NCI-H1048 (cell line): ENCODE measurements around the gene HSPG2.
"Not testable (repeated sequence)": the region's sequence is repeated elsewhere in the genome, so short reads cannot be mapped to it uniquely, and the experiment has no call there.

Source experiments
- DNase-seq: peaks from one replicate; lab custom pipeline; 2025; lab: John Stamatoyannopoulos, UW

Gene HSPG2

GRCh38 chr1:21937034-21937371 is at the start of gene HSPG2:
Gene HSPG2 (minus strand): TSS chr1:21937310. CDS start chr1:21937217, 93 bp downstream.
- no peak for DNase-seq

DNA sequence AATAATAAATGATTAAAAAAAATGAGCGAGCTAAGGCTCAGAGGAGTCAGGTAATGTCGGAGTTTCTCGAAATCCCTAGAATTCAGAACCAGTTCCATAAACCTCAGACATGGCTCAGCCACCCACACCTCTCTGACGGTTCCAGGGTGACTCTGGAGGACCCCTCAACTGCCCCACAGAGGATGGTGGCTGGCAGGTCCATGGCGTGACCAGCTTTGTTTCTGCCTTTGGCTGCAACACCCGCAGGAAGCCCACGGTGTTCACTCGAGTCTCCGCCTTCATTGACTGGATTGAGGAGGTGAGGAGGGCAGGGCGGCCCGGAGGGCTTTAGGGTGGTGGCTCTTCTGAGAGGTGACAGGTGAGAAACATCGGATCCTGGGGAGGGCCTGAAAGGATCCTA is 49.3 kb upstream of the HSPG2 start:
- DNase-seq = not testable (repeated sequence)

DNA sequence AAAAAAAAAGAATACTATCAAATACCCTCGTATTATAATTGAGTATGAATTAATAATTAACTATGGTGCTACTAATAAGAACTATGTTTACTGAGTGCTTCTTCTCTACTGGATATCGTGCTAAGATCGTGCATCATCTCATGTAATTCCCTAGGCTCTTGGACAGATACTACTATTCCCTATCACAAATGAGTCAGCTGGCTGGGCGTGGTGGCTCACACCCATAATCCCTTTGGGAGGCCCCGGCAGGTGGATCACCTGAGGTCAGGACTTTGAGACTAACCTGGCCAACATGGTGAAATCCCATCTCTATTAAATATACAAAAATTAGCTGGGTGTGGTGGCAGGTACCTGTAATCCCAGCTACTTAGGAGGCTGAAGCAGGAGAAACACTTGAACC is 48.8 kb upstream of the HSPG2 start:
- not testable (repeated sequence) for DNase-seq

- not testable (repeated sequence) for DNase-seq
Observed at GRCh38 chr1:21983539-21983938, 46.4 kb upstream of the HSPG2 start.

DNA sequence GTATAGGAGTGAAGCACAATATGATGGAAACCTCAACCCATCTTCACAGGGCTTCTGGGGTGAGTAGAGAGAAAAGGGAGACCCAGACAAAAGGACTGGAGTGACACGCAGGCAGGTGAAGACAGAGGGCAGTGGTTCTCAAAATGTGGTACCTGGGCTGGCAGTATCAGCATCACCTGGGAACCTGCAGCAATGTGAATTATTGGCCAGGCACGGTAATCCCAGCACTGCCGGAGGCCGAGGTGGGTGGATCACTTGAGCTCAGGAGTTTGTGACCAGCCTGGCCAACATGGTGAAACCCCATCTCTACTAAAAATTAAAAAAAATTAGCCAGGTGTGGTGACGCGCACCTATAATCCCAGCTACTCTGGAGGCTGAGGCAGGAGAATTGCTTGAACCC is 45.0 kb upstream of the HSPG2 start:
- DNase-seq = not testable (repeated sequence)

GRCh38 chr1:21981253-21981652 is 44.1 kb upstream of the HSPG2 start:
- not testable (repeated sequence) for DNase-seq

GRCh38 chr1:21980515-21981220 is 43.6 kb upstream of the HSPG2 start:
- DNase-seq = not testable (repeated sequence)

DNA sequence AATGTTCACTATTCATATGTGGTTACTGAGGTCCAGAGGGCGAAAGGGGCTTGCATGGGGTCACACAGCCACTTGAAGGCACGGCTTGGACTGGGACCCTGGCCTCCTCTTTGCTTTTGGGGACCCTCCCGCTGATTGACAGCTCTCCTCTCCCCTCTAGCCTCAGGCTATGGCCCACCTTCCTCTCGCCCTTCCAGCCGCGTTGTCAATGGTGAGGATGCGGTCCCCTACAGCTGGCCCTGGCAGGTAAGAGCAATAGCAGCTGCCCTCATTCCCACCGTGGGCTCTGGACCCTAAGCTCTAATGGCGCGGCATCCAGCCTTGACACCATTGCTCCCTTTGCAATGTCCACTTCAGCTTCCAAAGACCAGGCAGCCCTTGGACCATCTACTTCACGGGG is 41.1 kb upstream of the HSPG2 start:
- DNase-seq = not testable (repeated sequence)

DNA sequence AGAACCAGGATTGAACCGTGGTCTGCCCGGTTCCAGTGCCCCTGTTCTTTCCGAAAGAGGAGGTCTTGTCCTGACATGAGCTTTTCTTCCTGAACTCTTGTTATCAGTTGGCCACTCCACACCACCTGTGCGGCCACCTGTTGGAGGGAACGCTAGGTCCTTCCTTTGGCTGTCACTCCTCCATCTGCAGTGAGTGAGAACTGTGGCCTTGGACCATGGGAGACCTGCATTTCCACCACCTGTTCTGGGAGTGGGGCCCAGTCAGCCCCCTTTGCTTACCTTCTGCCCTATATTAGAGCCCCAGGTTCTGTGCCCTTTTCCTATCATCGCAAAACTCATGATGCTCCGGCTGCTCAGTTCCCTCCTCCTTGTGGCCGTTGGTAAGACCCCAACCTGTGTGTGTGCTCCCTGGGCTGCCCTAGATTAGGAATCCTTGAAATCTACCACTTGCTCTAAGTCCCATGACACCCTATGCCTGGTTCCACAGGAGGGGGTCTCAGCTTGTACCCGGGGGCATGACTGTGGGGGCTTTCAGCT is 39.7 kb upstream of the HSPG2 start, which contains the start of gene CELA3B:
CELA3B (plus strand) TSS at position 320 of the 537 bp plus-strand sequence; CDS start at position 338, 18 bp downstream.
- DNase-seq = not testable (repeated sequence)

- not testable (repeated sequence) for DNase-seq
Observed at GRCh38 chr1:21975296-21975695, 38.2 kb upstream of the HSPG2 start.

GRCh38 chr1:21974699-21975098 is 37.6 kb upstream of the HSPG2 start:
- not testable (repeated sequence) for DNase-seq

GRCh38 chr1:21973948-21974347 is 36.8 kb upstream of the HSPG2 start:
- DNase-seq = not testable (repeated sequence)

DNA sequence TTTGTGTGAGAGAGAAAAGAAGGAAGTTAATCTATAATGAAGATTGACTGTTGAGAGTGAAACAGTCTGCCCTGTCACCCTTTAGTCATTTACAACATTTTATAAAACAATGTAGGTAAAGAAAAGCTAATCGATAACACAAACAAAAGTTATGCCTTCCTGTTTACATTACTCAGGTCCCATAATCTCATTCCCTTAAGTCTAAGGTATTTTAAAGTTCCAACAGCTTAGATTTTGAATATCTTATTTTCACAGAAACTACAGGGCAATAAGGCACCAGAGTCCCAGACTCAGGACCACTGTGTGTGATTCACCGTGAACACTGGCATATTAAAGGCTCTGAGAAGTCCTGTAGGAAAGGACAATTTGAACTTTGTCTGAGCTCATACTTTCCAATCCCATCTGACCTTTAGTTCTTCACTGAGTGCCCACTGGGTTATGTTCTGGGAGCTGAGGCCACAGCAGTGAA is 35.9 kb upstream of the HSPG2 start:
- not testable (repeated sequence) for DNase-seq

DNA sequence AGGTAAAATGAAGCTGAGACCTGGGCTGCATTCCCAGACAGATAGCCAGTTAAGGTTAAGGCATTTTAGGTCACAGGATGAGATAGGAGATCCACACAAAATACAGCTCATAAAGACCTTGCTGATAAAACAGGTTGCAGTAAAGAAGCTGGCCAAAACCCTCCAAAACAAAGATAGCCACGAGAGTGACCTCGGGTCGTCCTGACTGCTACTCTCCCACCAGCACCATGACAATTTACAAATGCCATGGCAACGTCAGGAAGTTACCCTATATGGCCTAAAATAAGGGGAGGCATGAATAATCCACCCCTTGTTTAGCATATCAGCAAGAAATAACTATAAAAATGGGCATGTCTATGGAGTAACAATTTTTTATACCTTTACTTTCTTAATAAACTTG is 33.4 kb upstream of the HSPG2 start:
- not testable (repeated sequence) for DNase-seq

GRCh38 chr1:21969066-21969465 is 32.0 kb upstream of the HSPG2 start:
- not testable (repeated sequence) for DNase-seq

DNA sequence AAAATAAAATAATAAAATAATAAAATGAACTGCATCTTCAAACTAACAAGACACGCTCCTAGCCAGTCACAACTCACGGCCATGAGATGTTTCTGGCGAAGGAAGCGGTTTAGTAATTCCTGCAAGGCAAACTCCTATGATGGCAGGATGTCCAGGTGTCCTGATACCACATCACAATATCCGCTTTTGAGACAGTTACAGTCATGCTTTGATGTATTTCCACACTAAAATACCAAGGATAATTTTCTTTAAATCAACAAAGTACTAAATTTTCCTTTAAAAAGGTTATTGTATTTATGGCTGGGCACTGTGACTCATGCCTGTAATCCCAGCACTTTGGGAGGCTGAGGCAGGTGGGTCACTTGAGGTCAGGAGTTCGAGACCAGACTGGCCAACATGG is 30.1 kb upstream of the HSPG2 start:
- DNase-seq = not testable (repeated sequence)

DNA sequence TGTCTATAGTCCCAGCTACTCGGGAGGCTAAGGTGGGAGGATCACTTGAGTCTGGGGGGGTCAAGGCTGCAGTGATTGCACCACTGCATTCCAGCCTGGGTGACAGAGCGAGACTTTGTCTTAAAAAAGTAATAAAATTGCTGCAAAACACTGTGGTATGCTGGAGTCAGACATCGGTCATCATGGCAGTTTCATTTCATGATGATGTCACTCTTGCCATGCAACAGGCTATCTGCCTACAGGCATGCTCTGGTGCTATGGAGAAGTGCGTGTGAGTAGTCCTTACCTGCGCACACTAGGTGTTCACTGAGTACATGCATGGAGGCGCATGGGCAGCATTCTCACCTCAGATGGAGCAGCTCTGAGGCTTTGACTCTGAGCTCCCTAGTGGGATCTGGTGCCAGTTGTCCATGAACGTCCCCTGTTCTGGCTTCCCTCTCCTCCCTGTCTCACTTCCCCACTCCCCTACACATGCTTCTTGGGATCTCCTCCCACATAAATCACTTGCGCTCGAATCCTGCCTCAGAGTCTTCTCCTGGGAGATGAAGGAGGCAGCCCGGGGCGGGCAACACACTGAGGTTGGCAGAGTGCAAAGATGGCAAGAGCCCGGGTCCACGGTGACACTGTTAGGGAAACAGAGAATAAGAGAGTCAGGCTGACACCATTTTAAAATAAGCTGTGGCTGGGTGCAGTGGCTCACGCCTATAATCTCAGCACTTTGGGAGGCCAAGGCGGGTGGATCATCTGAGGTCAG is 29.3 kb upstream of the HSPG2 start:
- no peak for DNase-seq

- DNase-seq = no peak
Observed at GRCh38 chr1:21963477-21964217, 26.5 kb upstream of the HSPG2 start.

GRCh38 chr1:21961799-21962198 is 24.7 kb upstream of the HSPG2 start:
- DNase-seq = no peak

GRCh38 chr1:21961337-21961736 is 24.2 kb upstream of the HSPG2 start:
- DNase-seq = no peak

DNA sequence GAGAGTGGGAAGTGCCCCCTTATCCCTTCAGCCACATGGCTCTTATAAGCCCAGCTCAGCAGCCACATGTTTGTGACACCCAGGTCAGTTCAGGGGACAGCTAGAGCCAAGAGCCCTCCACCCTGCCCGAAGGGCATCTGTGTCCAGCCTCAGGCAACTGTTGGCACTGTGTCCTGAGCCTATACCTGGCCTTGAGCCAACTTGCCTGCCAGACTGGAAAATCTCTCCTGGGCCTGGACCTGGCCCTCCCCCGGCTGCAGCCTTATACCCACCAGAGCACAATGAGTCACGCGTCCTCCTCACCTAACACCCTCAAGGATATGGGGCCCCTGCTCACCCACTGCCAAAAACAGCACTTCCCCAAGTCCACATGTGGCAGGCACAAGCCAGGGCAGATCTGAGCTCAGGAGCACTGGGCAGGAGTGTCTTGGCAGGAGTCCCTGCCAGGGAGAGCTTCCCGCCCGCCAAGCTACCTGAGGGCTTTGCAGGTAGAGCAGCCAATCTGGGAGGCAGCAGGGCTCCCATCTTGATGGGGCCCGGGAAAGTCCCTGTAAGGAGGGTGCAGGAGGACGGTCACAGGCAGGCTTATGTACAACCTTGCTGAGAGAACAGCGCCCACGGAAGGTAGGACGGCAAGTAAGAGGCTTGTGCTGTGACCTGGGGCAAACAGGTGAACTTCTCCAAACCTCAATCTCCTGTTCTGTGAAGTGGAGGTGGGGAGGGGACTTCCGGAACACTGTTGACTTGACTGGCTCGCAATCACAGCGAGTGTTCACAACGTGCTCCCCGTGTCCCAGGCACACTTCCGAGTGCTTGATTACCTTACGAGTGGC is 19.8 kb upstream of the HSPG2 start:
- no peak for DNase-seq
